Mesothelial cell of epicardium (in vitro differentiated cells): ENCODE measurements around the gene IL1RAPL1. TPM values are rescaled to one million over a fixed set of nuclear protein-coding genes. Genes with fewer than 3 reads are reported as not detected.

Source experiments
- DNase-seq, 2 experiments: peaks; one replicate each; pipeline ENCODE4 v3.0.0; 2021; ENCODE audit warnings: low spot score in 2 of 2; ENCODE audit not compliant: unreplicated experiment in 2 of 2
- H3K27ac Mint-ChIP-seq: 2 replicates; pipeline ENCODE4 v1.8.0; 2021; ENCODE audit warnings: mixed read lengths
- H3K27me3 Mint-ChIP-seq: 2 replicates; pipeline ENCODE4 v1.8.0; 2021; ENCODE audit warnings: low read depth, mixed read lengths
- H3K36me3 Mint-ChIP-seq: 2 replicates; pipeline ENCODE4 v1.8.0; 2021; ENCODE audit warnings: mixed read lengths
- H3K4me1 Mint-ChIP-seq: 2 replicates; pipeline ENCODE4 v1.8.0; 2021; ENCODE audit warnings: mixed read lengths
- H3K4me3 Mint-ChIP-seq: 2 replicates; pipeline ENCODE4 v1.8.0; 2021; ENCODE audit warnings: mild to moderate bottlenecking, moderate library complexity, mixed read lengths
- H3K9me3 Mint-ChIP-seq: 2 replicates; pipeline ENCODE4 v1.8.0; 2021; ENCODE audit warnings: mixed read lengths
- total RNA-seq: library from RNA; stranded (reverse); gene quantifications from 3 replicates; pipeline ENCODE4 v1.2.1, GENCODE V29; 2021
- TF ChIP-seq, protein P1 (sequence below): fragments of 200-600 bp; sonication (generic); IDR thresholded peaks from one replicate; pipeline ENCODE4 v1.5.0; 2021; ENCODE audit warnings: antibody characterized with exemption; ENCODE audit not compliant: unreplicated experiment

Gene IL1RAPL1
- total RNA-seq, 1 donor from 2014 or later = 17.0 TPM

DNA sequence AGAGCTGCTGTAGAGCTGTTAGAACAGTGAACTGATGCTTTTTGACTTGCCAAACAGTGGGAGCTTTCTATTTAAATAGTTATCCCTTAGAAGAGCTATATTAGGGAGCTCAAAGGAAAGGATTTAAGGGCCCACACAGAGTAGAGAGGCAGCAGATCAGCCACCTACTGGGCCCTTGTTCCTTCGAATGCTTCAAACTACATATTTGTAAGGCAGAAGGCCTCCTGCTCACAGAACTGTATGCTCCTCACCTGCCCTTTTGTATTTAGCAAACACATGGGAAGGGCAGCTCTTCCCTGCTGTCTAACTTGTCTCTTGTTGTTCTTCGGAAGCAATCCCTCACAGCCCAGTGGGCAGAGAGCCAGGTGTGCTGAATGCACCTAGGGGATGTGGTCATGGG, 38.0 kb downstream of the IL1RAPL1 start:
- Mint-ChIP-seq H3K27me3 (no peaks in the 10 kb centered on the region), H3K4me3 (no peak overlapping the region), H3K9me3 (peaks cover 12% of the 10 kb centered on the region), H3K36me3 (peaks cover 8% of the 10 kb centered on the region), H3K27ac (peak overlapping the region; percentile 50), H3K4me1 (peaks cover 28% of the 10 kb centered on the region)
- TF ChIP-seq, protein P1, sequence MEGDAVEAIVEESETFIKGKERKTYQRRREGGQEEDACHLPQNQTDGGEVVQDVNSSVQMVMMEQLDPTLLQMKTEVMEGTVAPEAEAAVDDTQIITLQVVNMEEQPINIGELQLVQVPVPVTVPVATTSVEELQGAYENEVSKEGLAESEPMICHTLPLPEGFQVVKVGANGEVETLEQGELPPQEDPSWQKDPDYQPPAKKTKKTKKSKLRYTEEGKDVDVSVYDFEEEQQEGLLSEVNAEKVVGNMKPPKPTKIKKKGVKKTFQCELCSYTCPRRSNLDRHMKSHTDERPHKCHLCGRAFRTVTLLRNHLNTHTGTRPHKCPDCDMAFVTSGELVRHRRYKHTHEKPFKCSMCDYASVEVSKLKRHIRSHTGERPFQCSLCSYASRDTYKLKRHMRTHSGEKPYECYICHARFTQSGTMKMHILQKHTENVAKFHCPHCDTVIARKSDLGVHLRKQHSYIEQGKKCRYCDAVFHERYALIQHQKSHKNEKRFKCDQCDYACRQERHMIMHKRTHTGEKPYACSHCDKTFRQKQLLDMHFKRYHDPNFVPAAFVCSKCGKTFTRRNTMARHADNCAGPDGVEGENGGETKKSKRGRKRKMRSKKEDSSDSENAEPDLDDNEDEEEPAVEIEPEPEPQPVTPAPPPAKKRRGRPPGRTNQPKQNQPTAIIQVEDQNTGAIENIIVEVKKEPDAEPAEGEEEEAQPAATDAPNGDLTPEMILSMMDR = no peak
- DNase-seq = no peak

DNA sequence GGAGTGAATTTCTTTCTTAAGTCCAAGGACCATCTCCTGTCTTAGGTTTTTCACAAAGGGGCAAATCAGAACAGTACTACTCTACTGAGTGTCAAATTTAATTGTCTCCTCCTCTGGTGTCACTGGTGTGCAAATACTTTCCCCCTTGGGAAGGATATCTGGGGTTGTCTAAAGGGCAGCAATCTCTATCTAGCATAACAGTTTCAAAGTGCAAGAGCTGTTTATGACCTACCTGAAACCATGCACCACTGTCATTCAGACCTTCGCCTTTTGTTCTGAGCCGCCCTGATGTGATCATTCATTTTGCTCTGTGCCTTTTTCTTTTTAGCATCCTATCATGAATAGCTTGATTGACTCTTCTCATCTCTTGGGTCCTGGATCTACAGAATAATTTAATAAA, 39.3 kb downstream of the IL1RAPL1 start:
- Mint-ChIP-seq H3K36me3 (no peaks in the 10 kb centered on the region), H3K4me3 (no peak overlapping the region), H3K4me1 (peaks cover 28% of the 10 kb centered on the region), H3K27me3 (no peaks in the 10 kb centered on the region), H3K27ac (no peak overlapping the region), H3K9me3 (no peaks in the 10 kb centered on the region)
- TF ChIP-seq, protein P1 = no peak
- no peak for DNase-seq

DNA sequence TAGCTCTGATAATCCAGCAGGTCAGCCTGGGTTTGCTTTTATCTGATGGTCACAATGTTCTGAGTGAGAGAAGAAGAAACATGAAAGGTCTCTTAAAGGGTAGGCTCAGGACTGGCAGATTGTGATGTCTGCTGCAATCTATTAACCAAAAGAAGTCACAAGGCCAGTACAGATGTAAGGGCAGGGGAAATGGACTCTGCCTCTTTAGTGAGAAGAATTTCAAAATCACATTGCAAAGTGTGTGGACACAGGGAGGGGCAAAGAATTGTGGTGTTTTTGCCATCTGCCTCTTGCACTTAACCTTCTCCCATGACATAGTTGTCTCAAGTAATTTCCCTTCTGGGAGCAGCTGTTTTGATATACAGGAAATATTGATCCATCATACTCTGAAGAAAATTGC, 40.9 kb downstream of the IL1RAPL1 start:
- TF ChIP-seq, protein P1 = no peak
- DNase-seq = no peak
- no peaks in the 10 kb centered on the region for H3K36me3 Mint-ChIP-seq
- no peaks in the 10 kb centered on the region for H3K9me3 Mint-ChIP-seq
- H3K4me3 Mint-ChIP-seq = no peak overlapping the region
- H3K4me1 Mint-ChIP-seq = peaks cover 26% of the 10 kb centered on the region
- H3K27ac Mint-ChIP-seq = peak overlapping the region; percentile 49
- no peaks in the 10 kb centered on the region for H3K27me3 Mint-ChIP-seq

DNA sequence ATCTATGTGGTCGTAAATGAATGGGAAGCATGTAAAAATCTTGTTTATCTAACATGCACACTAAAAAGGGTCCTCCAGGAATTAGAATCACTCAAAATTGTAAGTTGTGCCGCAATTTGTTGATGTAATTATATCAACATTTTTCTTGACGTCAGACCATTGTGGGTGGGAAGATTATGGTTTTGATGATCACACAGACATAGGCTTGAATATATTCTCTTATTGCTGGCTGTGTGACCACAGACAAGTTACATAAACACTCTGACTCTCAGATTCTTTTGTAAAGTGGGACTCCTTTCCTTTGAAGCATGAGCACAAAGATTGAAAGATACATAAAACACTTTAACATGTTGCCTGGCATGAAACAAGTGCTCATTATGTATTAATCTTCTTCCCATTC, 51.5 kb downstream of the IL1RAPL1 start:
- Mint-ChIP-seq H3K27me3 (no peaks in the 10 kb centered on the region), H3K36me3 (peaks cover 18% of the 10 kb centered on the region), H3K4me3 (no peak overlapping the region), H3K9me3 (peaks cover 23% of the 10 kb centered on the region), H3K4me1 (peaks cover 31% of the 10 kb centered on the region), H3K27ac (peak overlapping the region; percentile 92)
- TF ChIP-seq, protein P1 = no peak
- no peak for DNase-seq

DNA sequence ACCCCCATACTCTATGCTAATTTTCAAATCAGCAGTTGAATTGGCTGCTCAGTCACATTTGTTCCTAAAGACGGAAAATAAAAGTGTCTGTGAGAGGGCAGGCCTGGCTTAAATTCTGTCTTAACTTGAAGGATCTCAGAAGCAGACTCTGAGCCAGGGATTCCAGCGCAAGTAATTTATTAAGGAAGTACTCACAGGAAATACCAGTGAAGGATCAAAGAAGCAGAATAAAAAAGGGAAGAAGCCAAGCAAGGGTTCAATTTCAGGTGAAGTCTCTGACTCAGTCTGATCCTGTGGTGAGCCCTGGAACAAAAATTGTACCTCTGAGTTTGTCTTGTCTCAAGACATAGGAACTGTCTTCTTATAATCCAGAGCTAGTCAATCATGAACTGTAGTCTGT, 52.2 kb downstream of the IL1RAPL1 start:
- H3K27ac Mint-ChIP-seq = peak overlapping the region; percentile 92
- TF ChIP-seq, protein P1 = no peak
- peaks cover 36% of the 10 kb centered on the region for H3K4me1 Mint-ChIP-seq
- no peak overlapping the region for H3K4me3 Mint-ChIP-seq
- peaks cover 18% of the 10 kb centered on the region for H3K36me3 Mint-ChIP-seq
- peaks cover 23% of the 10 kb centered on the region for H3K9me3 Mint-ChIP-seq
- no peaks in the 10 kb centered on the region for H3K27me3 Mint-ChIP-seq
- DNase-seq = no peak

DNA sequence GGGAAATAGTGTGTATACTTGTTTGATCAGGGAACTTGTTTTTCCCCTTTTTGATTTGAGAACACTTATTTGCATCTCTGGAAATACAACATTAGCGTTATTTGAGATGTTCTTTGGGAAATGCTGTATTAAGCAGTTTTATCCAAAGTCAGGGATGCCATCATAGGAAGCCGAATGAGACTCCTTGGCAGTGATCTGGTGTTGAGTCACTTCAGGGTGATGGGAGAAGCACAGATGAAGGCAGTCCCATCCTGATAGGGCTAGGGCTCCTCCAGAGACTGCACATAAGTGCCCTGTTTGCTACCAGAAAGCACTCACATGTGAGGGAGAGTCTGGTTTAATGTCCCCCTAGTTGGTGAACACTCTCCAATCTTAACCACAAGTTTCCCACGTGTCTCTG, 62.3 kb downstream of the IL1RAPL1 start:
- DNase-seq = no peak
- Mint-ChIP-seq H3K4me1 (no peaks in the 10 kb centered on the region), H3K9me3 (peaks cover 18% of the 10 kb centered on the region), H3K27ac (no peak overlapping the region), H3K27me3 (no peaks in the 10 kb centered on the region), H3K36me3 (peaks cover 23% of the 10 kb centered on the region), H3K4me3 (no peak overlapping the region)
- TF ChIP-seq, protein P1 = no peak
